ENCODE data around the gene PAX4. TPM values are rescaled to one million over a fixed set of nuclear protein-coding genes. Genes with fewer than 3 reads are reported as not detected.

The PAX4 gene
- total RNA-seq, 1 experiment from 2014 or later = not detected

DNA sequence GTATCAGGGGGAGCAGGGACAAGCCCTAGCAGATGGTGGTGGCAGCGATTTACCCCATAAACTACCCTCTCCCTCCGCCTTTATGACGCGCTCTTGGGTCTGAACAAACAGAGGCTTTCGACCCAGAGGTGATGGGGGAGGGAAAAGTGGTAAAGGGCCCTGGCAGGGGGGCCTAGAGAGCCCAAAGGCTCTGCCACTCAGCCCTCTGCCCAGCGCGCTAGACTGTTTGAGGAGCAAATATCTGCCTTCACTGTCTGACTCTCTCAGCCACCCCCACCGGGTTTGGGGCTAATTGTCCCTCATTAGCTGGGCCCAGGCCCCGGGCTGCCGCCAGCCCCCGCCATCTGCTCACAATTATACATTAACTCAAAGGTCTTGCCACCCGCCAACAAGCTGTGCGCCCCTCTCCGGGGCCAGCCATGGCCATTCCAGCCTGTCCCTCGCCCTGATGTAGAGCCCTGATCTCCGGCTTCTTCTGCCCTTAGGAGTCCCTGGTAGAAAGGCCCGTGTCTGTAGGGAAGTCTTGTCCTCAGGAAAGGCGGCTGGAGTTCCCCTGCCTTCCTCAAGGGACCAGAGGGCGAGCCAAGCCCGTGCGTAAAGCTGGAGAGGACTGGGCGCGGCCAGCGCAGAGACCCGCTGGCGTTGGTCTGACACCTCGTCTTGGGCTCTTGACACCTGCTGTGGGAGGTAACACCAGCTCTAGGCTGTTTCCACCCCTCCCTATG, 1.9 kb upstream of the PAX4 start:
- Histone ChIP-seq H3K27me3 (ENCODE audit: insufficient read depth, low read length) (peaks cover 85% of the 10 kb centered on the region), H2AFZ (ENCODE audit: low read depth, low read length, poor library complexity, severe bottlenecking) (no peak overlapping the region), H3K27ac (ENCODE audit: low read depth, low read length) (no peak overlapping the region), H3K36me3 (ENCODE audit: control insufficient read depth in 1 of 2, insufficient read depth in 2 of 2, low read length in 2 of 2) (no peaks in the 10 kb centered on the region), H4K20me1 (ENCODE audit: insufficient read depth) (no peaks in the 10 kb centered on the region), H3K4me1 (ENCODE audit: control insufficient read depth in 1 of 2, insufficient read depth in 2 of 2, low read length in 2 of 2) (no peaks in the 10 kb centered on the region), H3K4me2 (ENCODE audit: low read length) (no peak overlapping the region), H3K9me3 (ENCODE audit: control insufficient read depth in 1 of 2, insufficient read depth in 1 of 2, low read depth in 1 of 2, low read length in 2 of 2) (no peaks in the 10 kb centered on the region), H3K9me2 (ENCODE audit: insufficient read depth) (no peaks in the 10 kb centered on the region), H3K79me2 (ENCODE audit: insufficient read depth, low read length) (no peaks in the 10 kb centered on the region), H3K9ac (ENCODE audit: low read length) (no peak overlapping the region), H3K4me3 (replicated peaks in 1 of 2; ENCODE audit: low read depth in 1 of 2, low read length in 2 of 2) (no peak overlapping the region)
- intact Hi-C loops (cut with micrococcal nuclease) = no loop called here
- ChIA-PET CTCF (interaction anchor here (1.2 kb wide), 2 partner anchors 9 to 10 kb away, joined by 3 read pairs; no protein-coding TSS in a partner anchor), RAD21 (ENCODE audit: low non-redundant PET in 1 of 2, low total read pairs in 2 of 2, uncharacterized antibody in 2 of 2, unreplicated experiment in 2 of 2) (no interaction called here), POLR2A (no interaction called here)
- no TSS peak for BruUV-seq (replicated peaks)
- ATAC-seq (peak; percentile 22; the same call in 1 of the 2 replicates), DNase-seq (ENCODE audit: low read depth, low spot score) (no peak)
- TF ChIP-seq SIN3A (IDR thresholded peaks at IDR 0.05; ENCODE audit: low read depth) = no peak
- TF ChIP-seq, protein P1, sequence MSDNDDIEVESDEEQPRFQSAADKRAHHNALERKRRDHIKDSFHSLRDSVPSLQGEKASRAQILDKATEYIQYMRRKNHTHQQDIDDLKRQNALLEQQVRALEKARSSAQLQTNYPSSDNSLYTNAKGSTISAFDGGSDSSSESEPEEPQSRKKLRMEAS (IDR thresholded peaks at IDR 0.05) = no peak
- no peak for TF ChIP-seq EZH2phosphoT487 (IDR thresholded peaks at IDR 0.05; ENCODE audit: borderline replicate concordance)
- no peak for TF ChIP-seq EZH2 (IDR thresholded peaks at IDR 0.05)
- TF ChIP-seq FOSL1 (IDR thresholded peaks at IDR 0.05; ENCODE audit: low read depth) = no peak

DNA sequence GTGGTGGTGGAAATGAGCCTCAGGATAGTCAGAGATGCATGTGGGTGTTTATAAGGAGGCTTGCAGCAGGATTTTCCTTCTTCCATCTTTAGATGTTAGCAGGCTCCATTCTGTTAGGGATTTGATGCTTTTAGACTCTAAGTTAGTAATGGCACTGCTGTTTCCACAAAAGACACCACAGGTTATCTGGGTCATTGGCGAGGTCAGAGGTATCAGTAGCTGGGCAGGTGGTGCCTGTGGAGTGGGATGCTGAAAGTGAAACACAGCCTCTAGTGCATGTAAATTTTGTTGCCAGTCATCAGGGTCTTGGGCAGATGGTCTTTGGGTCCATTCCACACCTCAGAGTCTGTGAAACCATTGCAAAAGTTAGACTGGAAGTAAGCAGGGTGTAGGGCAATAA, 833 bp upstream of the PAX4 start:
- Histone ChIP-seq H3K9ac (ENCODE audit: low read length) (no peak overlapping the region), H3K9me3 (ENCODE audit: control insufficient read depth in 1 of 2, insufficient read depth in 1 of 2, low read depth in 1 of 2, low read length in 2 of 2) (no peaks in the 10 kb centered on the region), H3K4me1 (ENCODE audit: control insufficient read depth in 1 of 2, insufficient read depth in 2 of 2, low read length in 2 of 2) (no peaks in the 10 kb centered on the region), H3K36me3 (ENCODE audit: control insufficient read depth in 1 of 2, insufficient read depth in 2 of 2, low read length in 2 of 2) (no peaks in the 10 kb centered on the region), H3K4me2 (ENCODE audit: low read length) (no peak overlapping the region), H3K27ac (ENCODE audit: low read depth, low read length) (no peak overlapping the region), H3K79me2 (ENCODE audit: insufficient read depth, low read length) (no peaks in the 10 kb centered on the region), H3K4me3 (replicated peaks in 1 of 2; ENCODE audit: low read depth in 1 of 2, low read length in 2 of 2) (no peak overlapping the region), H4K20me1 (ENCODE audit: insufficient read depth) (no peaks in the 10 kb centered on the region), H2AFZ (ENCODE audit: low read depth, low read length, poor library complexity, severe bottlenecking) (no peak overlapping the region), H3K9me2 (ENCODE audit: insufficient read depth) (no peaks in the 10 kb centered on the region), H3K27me3 (ENCODE audit: insufficient read depth, low read length) (peaks cover 95% of the 10 kb centered on the region)
- ChIA-PET POLR2A (no interaction called here), RAD21 (ENCODE audit: low non-redundant PET in 1 of 2, low total read pairs in 2 of 2, uncharacterized antibody in 2 of 2, unreplicated experiment in 2 of 2) (no interaction called here), CTCF (no interaction called here)
- DNase-seq (ENCODE audit: low read depth, low spot score) (no peak), ATAC-seq (no peak)
- intact Hi-C loops (cut with micrococcal nuclease) = no loop called here
- no peak for TF ChIP-seq SIN3A (IDR thresholded peaks at IDR 0.05; ENCODE audit: low read depth)
- no peak for TF ChIP-seq EGR1 (IDR thresholded peaks at IDR 0.05; ENCODE audit: low read depth)
- TF ChIP-seq CBX3 (IDR thresholded peaks at IDR 0.05; ENCODE audit: low read depth) = no peak
- TF ChIP-seq, protein P2, sequence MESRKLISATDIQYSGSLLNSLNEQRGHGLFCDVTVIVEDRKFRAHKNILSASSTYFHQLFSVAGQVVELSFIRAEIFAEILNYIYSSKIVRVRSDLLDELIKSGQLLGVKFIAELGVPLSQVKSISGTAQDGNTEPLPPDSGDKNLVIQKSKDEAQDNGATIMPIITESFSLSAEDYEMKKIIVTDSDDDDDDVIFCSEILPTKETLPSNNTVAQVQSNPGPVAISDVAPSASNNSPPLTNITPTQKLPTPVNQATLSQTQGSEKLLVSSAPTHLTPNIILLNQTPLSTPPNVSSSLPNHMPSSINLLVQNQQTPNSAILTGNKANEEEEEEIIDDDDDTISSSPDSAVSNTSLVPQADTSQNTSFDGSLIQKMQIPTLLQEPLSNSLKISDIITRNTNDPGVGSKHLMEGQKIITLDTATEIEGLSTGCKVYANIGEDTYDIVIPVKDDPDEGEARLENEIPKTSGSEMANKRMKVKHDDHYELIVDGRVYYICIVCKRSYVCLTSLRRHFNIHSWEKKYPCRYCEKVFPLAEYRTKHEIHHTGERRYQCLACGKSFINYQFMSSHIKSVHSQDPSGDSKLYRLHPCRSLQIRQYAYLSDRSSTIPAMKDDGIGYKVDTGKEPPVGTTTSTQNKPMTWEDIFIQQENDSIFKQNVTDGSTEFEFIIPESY (IDR thresholded peaks at IDR 0.05; ENCODE audit: extremely low read depth, insufficient replicate concordance, low read length) = no peak
- TF ChIP-seq POLR2A (IDR thresholded peaks at IDR 0.05; ENCODE audit: borderline replicate concordance, extremely low read depth, insufficient read depth, insufficient read length) = no peak
- no peak for TF ChIP-seq ZNF274 (IDR thresholded peaks at IDR 0.05; ENCODE audit: low read depth, low read length)
- no peak for TF ChIP-seq CEBPB (IDR thresholded peaks at IDR 0.05; ENCODE audit: low read depth)
- no peak for TF ChIP-seq SRF (IDR thresholded peaks at IDR 0.05; ENCODE audit: low read depth)
- no peak for TF ChIP-seq POLR2AphosphoS5 (IDR thresholded peaks at IDR 0.05; ENCODE audit: low read depth, low read length)
- BruUV-seq (replicated peaks) = no TSS peak

Measured in HCT116 (cell line).